GM18867 (cell line): ENCODE results near the gene CDK2.
A peak's percentile ranks its signal among the peaks of the same experiment; 100 is the strongest.

Experiments used
- ATAC-seq: cut with Tn5 transposase; IDR thresholded peaks from one replicate; pipeline ENCODE4 v1.9.1; 2021; ENCODE audit warnings: mild to moderate bottlenecking, moderate library complexity; ENCODE audit not compliant: unreplicated experiment

Gene CDK2

GRCh38 chr12:55937981-55938380 lies 28.6 kb upstream of the CDK2 start:
- no peak for ATAC-seq

DNA sequence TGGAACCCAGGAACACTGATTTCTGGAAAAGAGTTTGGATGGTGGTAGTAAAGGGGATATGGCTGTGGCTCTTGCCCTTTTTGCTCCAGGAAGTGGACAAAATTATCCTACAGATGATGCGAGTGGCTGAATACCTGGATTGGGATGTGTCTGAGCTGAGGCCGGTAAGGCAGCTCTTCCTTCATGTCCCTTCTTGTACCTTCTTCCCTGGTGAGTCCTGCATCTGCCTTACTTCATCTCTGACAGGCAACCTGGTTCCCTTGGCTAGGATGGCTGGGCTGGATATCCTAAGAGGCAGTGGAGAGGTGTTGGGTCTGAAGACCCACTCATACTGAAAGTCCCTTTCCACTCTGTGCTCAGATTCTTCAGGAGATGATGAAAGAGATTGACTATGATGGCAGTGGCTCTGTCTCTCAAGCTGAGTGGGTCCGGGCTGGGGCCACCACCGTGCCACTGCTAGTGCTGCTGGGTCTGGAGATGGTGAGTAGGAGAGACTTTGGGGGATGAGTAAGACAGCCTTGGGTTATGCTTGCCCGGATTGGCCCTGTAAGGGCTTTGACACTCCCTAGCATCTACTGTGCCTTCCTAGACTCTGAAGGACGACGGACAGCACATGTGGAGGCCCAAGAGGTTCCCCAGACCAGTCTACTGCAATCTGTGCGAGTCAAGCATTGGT lies 27.7 kb upstream of the CDK2 start:
- ATAC-seq: no peak

GRCh38 chr12:55940065-55940732 lies 26.4 kb upstream of the CDK2 start:
- peak; percentile 97 for ATAC-seq

GRCh38 chr12:55942055-55942454 lies 24.6 kb upstream of the CDK2 start:
- no peak for ATAC-seq

GRCh38 chr12:55942577-55943136 lies 24.0 kb upstream of the CDK2 start:
- no peak for ATAC-seq

DNA sequence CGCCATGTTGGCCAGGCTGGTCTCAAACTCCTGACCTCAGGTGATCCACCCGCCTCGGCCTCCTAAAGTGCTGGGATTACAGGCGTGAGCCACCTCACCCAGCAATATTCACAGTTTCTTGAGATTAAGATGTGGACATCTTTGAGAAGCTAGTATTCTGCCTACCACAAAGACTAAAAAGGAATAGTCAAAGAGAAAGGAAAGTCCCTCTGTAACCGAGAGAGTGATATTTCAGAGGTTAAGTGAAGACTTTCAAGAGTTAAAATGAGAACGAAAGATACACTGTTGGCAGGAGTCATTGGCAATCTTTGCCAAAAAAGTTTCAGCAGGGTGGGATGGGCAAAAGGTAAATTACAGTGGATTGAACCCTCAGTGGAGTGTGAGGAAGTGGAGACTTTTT lies 20.1 kb upstream of the CDK2 start:
- no peak for ATAC-seq

- ATAC-seq: no peak
Measured at GRCh38 chr12:55955344-55955743, 11.3 kb upstream of the CDK2 start.

DNA sequence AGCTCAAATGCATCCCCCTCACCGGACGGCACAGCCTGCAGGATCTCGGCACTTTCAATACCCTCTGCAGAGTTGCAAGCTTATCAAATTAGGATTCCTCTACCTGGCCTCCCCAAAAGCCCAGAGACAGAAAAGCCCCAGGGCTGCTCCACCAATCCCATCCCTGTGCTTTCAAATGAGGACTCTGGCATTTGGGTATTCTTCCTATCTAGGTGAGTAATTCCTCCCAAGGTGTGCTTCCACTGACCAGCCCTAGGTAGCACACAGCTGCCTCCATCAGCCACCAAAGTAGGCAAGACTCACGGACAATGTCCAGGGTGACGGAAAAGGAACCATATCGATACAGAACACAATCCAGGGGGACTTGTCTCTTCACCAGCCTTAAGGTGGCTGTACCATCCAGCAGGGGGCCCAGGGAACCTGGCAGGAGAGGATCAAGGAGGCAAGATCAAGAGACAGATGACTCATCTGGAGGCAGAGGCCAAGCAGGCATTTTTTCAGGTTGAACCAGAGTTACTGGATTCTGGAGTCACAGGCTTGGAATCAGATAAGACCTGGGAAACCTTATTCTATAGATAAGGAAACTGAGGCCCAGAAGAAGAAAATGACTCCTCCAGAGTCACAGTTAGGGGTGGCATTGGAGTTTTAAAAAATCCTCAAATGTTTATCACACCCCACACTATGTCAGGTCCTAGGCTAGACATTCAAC lies 10.7 kb upstream of the CDK2 start:
- ATAC-seq: peak; percentile 41

DNA sequence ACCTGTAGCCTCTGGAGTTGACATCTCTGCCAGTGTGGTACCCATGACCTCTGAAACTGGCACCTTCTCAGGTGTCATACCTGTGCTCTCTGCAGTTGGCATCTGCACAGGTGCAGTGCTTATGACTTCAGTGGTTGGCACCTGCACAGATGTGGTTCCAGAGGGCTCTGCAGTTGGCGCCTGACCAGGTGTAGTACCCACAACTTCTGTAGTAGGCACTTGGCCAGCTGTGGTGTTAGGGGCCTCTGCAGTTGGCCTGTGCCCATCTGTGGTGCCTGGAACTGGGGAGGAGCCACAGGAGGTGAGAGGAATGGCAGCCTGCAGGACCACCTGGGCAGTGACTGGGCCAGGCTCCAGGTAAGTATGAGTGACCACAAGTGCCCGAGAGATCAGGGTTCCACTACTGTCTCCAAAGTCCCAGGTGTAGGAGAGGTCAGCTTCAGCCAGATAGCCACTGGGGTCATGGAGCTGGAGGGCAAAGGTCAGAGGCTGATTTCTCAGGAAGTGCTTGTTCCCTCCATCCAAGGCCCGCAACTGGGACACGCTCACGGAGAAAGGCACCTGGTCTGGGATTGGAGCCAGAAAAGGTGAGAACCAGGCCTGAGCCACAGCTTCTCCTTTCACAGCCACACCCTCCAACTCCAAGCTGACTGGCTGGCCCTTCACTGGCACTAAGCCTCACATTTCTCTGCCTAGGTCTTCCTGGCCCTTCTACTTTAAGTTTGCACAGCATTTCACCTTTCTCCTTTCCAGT lies 9.3 kb upstream of the CDK2 start:
- ATAC-seq: no peak

- no peak for ATAC-seq
Measured at GRCh38 chr12:55963760-55964159, 2.9 kb upstream of the CDK2 start.

DNA sequence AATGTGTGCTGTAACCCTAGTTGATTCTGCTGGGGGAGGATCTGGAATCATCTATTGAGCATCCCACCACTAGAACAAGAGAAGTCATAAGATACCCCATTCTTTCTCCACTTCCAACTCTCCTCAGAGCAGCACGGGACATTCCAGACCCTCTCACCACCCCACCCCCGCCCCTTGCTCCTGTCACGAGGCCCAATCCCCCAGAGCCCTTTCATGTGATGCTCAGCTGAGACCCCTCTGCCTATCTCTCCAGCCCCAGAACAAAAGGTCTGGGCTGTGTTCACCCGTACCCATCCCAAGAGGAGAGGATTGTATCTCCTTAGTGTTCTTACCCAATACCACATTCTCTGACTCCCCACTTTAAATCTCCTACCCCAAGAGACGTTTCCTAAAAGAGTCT lies 1.4 kb upstream of the CDK2 start:
- ATAC-seq: no peak

- ATAC-seq: no peak
Measured at GRCh38 chr12:55965941-55966407, 656 bp upstream of the CDK2 start, which contains the start of gene PMEL. TSS of gene PMEL (minus strand) at chr12:55966042. CDS start at chr12:55966011, 31 bp downstream.

DNA sequence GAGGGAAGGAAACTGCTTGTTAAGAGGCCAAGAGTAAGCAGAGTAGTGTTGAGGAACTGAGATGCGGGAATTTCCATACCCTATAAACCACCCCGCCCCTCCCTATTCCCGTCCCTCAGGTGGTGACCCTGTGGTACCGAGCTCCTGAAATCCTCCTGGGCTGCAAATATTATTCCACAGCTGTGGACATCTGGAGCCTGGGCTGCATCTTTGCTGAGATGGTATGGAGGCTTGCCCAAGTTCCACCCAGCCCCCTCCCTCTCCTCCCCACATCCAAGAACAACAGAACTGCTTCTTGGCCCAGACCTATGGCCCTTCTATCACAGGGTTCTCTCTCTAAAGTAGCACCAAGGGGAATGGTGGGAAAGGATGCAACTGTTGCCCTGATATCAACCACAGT lies 2.7 kb downstream of the CDK2 start:
- no peak for ATAC-seq

DNA sequence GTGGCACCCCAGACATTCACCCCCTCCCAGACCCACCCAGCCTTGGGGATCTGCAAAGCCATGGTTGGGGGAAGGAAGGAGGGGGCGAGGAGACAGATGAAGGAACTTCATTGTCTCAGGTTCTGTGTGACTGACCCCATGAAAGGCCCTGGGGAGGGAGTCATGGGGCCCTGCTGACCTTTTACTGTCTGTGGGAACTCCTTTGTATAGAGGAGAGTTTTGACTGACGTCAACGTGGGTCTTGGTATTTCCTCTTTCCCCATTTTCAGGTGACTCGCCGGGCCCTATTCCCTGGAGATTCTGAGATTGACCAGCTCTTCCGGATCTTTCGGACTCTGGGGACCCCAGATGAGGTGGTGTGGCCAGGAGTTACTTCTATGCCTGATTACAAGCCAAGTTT lies 4.1 kb downstream of the CDK2 start:
- no peak for ATAC-seq

GRCh38 chr12:55972042-55972441 lies 5.4 kb downstream of the CDK2 start:
- ATAC-seq: no peak

DNA sequence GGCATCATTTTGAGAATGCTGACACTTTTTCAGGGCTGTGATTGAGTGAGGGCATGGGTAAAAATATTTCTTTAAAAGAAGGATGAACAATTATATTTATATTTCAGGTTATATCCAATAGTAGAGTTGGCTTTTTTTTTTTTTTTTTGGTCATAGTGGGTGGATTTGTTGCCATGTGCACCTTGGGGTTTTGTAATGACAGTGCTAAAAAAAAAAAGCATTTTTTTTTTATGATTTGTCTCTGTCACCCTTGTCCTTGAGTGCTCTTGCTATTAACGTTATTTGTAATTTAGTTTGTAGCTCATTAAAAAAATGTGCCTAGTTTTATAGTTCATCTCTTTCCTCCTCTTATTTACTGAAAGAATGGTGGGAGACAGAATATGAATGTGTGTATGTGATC lies 5.8 kb downstream of the CDK2 start:
- no peak for ATAC-seq

GRCh38 chr12:55972911-55973598 lies 6.4 kb downstream of the CDK2 start:
- ATAC-seq: no peak

DNA sequence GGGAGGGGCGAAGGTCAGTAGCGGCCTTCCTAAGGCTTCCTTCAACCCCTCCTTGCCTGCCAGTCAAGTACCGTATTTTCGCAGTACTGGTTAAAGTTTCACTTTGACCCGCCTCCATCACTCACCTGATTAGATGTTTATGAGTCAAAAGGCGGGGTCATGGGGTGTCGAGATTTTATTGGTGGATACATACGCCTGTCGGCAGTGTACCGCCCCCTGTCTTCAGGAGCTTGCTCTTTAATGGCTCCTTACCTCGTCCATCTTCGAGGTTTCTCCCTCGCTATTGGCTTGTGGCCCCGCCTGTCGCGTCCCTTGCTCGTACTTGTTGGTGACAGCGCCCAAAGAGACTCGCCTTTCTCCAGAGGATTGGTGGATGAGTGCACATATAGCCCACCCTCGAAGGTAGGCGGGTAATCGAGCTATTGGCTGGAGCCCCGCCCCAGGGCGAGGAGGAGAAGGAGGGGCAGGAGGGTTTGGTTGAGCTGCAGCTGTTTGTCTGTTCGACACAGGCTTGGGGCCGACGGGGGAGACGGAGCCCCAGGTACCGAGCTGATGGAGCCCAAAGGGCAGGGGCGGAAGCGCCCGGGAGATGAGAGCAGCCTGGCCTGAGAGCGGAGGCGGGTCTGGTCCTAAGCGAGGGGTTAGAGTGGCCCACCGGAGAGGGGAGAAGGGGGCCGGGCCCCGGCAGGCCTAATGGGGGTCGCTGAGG lies 7.1 kb downstream of the CDK2 start, which contains the start of gene RAB5B:
Gene RAB5B, plus strand, starts transcription at position 480 of the 709 bp plus-strand sequence. CDS start 12,883 bp downstream, outside the sequence.
- ATAC-seq: peak; percentile 90

GRCh38 chr12:55974308-55974730 lies 7.7 kb downstream of the CDK2 start:
- ATAC-seq: peak; percentile 18
